GM12872 (cell line): ENCODE data around the gene FXYD7.

Experiments used
- CTCF ChIP-seq: IDR thresholded peaks from 3 replicates; pipeline ENCODE4 v1.5.1; 2011; ENCODE audit warnings: low read depth, mild to moderate bottlenecking, low read length, moderate library complexity; ENCODE audit not compliant: insufficient read depth

Gene FXYD7

GRCh38 chr19:35115177-35115951 is 27.7 kb upstream of the FXYD7 start, which contains the start of gene FXYD3:
TSS of gene FXYD3 (plus strand) at chr19:35115823. CDS start at chr19:35119377, 3,554 bp downstream.
- no peak for TF ChIP-seq CTCF

GRCh38 chr19:35116072-35116801 is 26.8 kb upstream of the FXYD7 start:
- no peak for TF ChIP-seq CTCF

GRCh38 chr19:35117116-35117515 is 25.9 kb upstream of the FXYD7 start:
- no peak for TF ChIP-seq CTCF

- TF ChIP-seq CTCF, result no peak
Observed at GRCh38 chr19:35117799-35118198, 25.3 kb upstream of the FXYD7 start.

- TF ChIP-seq CTCF, result no peak
Observed at GRCh38 chr19:35118268-35119020, 24.6 kb upstream of the FXYD7 start.

GRCh38 chr19:35119091-35119490 is 24.0 kb upstream of the FXYD7 start:
- TF ChIP-seq CTCF, result no peak

GRCh38 chr19:35119578-35120155 is 23.4 kb upstream of the FXYD7 start:
- no peak for TF ChIP-seq CTCF
